Stomach smooth muscle (tissue), 2 donors: ENCODE measurements around the gene ERC2.

Experiments
- H3K27ac ChIP-seq: one replicate; pipeline ENCODE4 v1.7.0; 2013; ENCODE audit warnings: mild to moderate bottlenecking, low read length, inconsistent platforms
- H3K27me3 ChIP-seq, 2 donors: one replicate each; pipeline ENCODE4 v1.7.0; 2013; ENCODE audit warnings: low read length in 2 of 2; ENCODE audit not compliant: insufficient read depth in 2 of 2, control insufficient read depth in 1 of 2
- H3K36me3 ChIP-seq, 2 donors: one replicate each; pipeline ENCODE4 v1.7.0; 2013; ENCODE audit warnings: low read length in 2 of 2; ENCODE audit not compliant: control insufficient read depth in 2 of 2, insufficient read depth in 2 of 2
- H3K4me1 ChIP-seq: one replicate; pipeline ENCODE4 v1.7.0; 2013; ENCODE audit warnings: low read length; ENCODE audit not compliant: control insufficient read depth, insufficient read depth
- H3K4me3 ChIP-seq, 2 donors: one replicate each; pipeline ENCODE4 v1.7.0; 2013; ENCODE audit warnings: low read length in 2 of 2
- H3K9ac ChIP-seq, 2 donors: one replicate each; pipeline ENCODE4 v1.7.0; 2013; ENCODE audit warnings: low read length in 2 of 2, mild to moderate bottlenecking in 1 of 2
- H3K9me3 ChIP-seq, 2 donors: one replicate each; pipeline ENCODE4 v1.7.0; 2013; ENCODE audit warnings: low read length in 2 of 2; ENCODE audit not compliant: control insufficient read depth in 2 of 2
- donor health status: healthy.
- donor health status: Pancreatic carcinoma.

The ERC2 gene

GRCh38 chr3:55827786-55828185 is 640.5 kb downstream of the ERC2 start:
- H3K4me3 ChIP-seq, result no peak overlapping the region
- no peaks in the 10 kb centered on the region for H3K36me3 ChIP-seq
- H3K27ac ChIP-seq, result no peak overlapping the region
- H3K4me1 ChIP-seq, result no peaks in the 10 kb centered on the region
- H3K9me3 ChIP-seq, result no peaks in the 10 kb centered on the region
- no peak overlapping the region for H3K9ac ChIP-seq
- H3K27me3 ChIP-seq, result no peaks in the 10 kb centered on the region

GRCh38 chr3:55826731-55827496 is 641.4 kb downstream of the ERC2 start:
- H3K9me3 ChIP-seq, result no peaks in the 10 kb centered on the region
- H3K4me3 ChIP-seq, result no peak overlapping the region
- H3K27ac ChIP-seq, result no peak overlapping the region
- no peaks in the 10 kb centered on the region for H3K4me1 ChIP-seq
- H3K9ac ChIP-seq, result no peak overlapping the region
- H3K36me3 ChIP-seq, result no peaks in the 10 kb centered on the region
- H3K27me3 ChIP-seq, result no peaks in the 10 kb centered on the region

GRCh38 chr3:55826097-55826496 is 642.2 kb downstream of the ERC2 start:
- Histone ChIP-seq H3K36me3 (no peaks in the 10 kb centered on the region), H3K9me3 (no peaks in the 10 kb centered on the region), H3K4me3 (no peak overlapping the region), H3K27me3 (no peaks in the 10 kb centered on the region), H3K4me1 (no peaks in the 10 kb centered on the region), H3K27ac (no peak overlapping the region), H3K9ac (no peak overlapping the region)

GRCh38 chr3:55824406-55824805 is 643.9 kb downstream of the ERC2 start:
- Histone ChIP-seq H3K4me3 (no peak overlapping the region), H3K36me3 (no peaks in the 10 kb centered on the region), H3K27ac (no peak overlapping the region), H3K27me3 (no peaks in the 10 kb centered on the region), H3K9me3 (no peaks in the 10 kb centered on the region), H3K4me1 (no peaks in the 10 kb centered on the region), H3K9ac (no peak overlapping the region)

GRCh38 chr3:55823829-55824228 is 644.4 kb downstream of the ERC2 start:
- H3K36me3 ChIP-seq, result no peaks in the 10 kb centered on the region
- no peak overlapping the region for H3K27ac ChIP-seq
- no peak overlapping the region for H3K4me3 ChIP-seq
- no peaks in the 10 kb centered on the region for H3K4me1 ChIP-seq
- no peak overlapping the region for H3K9ac ChIP-seq
- H3K9me3 ChIP-seq, result no peaks in the 10 kb centered on the region
- H3K27me3 ChIP-seq, result no peaks in the 10 kb centered on the region

GRCh38 chr3:55823001-55823400 is 645.3 kb downstream of the ERC2 start:
- no peaks in the 10 kb centered on the region for H3K36me3 ChIP-seq
- no peaks in the 10 kb centered on the region for H3K4me1 ChIP-seq
- no peak overlapping the region for H3K4me3 ChIP-seq
- H3K27me3 ChIP-seq, result no peaks in the 10 kb centered on the region
- H3K9ac ChIP-seq, result no peak overlapping the region
- H3K9me3 ChIP-seq, result no peaks in the 10 kb centered on the region
- no peak overlapping the region for H3K27ac ChIP-seq

GRCh38 chr3:55819005-55819404 is 649.3 kb downstream of the ERC2 start:
- Histone ChIP-seq H3K36me3 (no peaks in the 10 kb centered on the region), H3K27me3 (no peaks in the 10 kb centered on the region), H3K4me3 (no peak overlapping the region), H3K9ac (no peak overlapping the region), H3K9me3 (no peaks in the 10 kb centered on the region), H3K27ac (no peak overlapping the region), H3K4me1 (no peaks in the 10 kb centered on the region)

GRCh38 chr3:55818485-55818884 is 649.8 kb downstream of the ERC2 start:
- Histone ChIP-seq H3K9ac (no peak overlapping the region), H3K36me3 (no peaks in the 10 kb centered on the region), H3K4me1 (no peaks in the 10 kb centered on the region), H3K27me3 (no peaks in the 10 kb centered on the region), H3K4me3 (no peak overlapping the region), H3K27ac (no peak overlapping the region), H3K9me3 (no peaks in the 10 kb centered on the region)

- H3K4me3 ChIP-seq, result no peak overlapping the region
- no peaks in the 10 kb centered on the region for H3K27me3 ChIP-seq
- no peak overlapping the region for H3K27ac ChIP-seq
- H3K36me3 ChIP-seq, result no peaks in the 10 kb centered on the region
- no peaks in the 10 kb centered on the region for H3K4me1 ChIP-seq
- H3K9ac ChIP-seq, result no peak overlapping the region
- no peaks in the 10 kb centered on the region for H3K9me3 ChIP-seq
Observed at GRCh38 chr3:55816794-55817576, 651.3 kb downstream of the ERC2 start.

- no peaks in the 10 kb centered on the region for H3K36me3 ChIP-seq
- no peak overlapping the region for H3K27ac ChIP-seq
- no peaks in the 10 kb centered on the region for H3K27me3 ChIP-seq
- H3K9ac ChIP-seq, result no peak overlapping the region
- H3K4me1 ChIP-seq, result no peaks in the 10 kb centered on the region
- no peaks in the 10 kb centered on the region for H3K9me3 ChIP-seq
- H3K4me3 ChIP-seq, result no peak overlapping the region
Observed at GRCh38 chr3:55815262-55815661, 653.0 kb downstream of the ERC2 start.
